Forelimb muscle (tissue), 1 donor: ENCODE measurements around the gene OR4K5. TPM values are rescaled to one million over a fixed set of nuclear protein-coding genes. Genes with fewer than 3 reads are reported as not detected.

Experiments
- polyA plus RNA-seq: library from polyadenylated mRNA; unstranded; fragments of 120-200 nt; gene quantifications from one replicate; pipeline ENCODE4 v1.2.1, GENCODE V29; 2013; ENCODE audit not compliant: insufficient read length

Gene OR4K5
- polyA plus RNA-seq, 1 donor = not detected

Other genes with a start within 250 kb of the OR4K5 start
- not detected for gene OR11H2, start 206.7 kb upstream of the OR4K5 start, polyA plus RNA-seq
- not detected for gene OR4Q3, start 177.0 kb upstream of the OR4K5 start, polyA plus RNA-seq
- gene OR4M1, start 147.1 kb upstream of the OR4K5 start, polyA plus RNA-seq = not detected
- not detected for gene OR4N2, start 116.8 kb upstream of the OR4K5 start, polyA plus RNA-seq
- gene OR4K2, start 45.5 kb upstream of the OR4K5 start, polyA plus RNA-seq = not detected
- not detected for gene OR4K1, start 10.3 kb downstream of the OR4K5 start, polyA plus RNA-seq
- not detected for gene OR4K15, start 55.0 kb downstream of the OR4K5 start, polyA plus RNA-seq
- not detected for gene OR4Q2, start 81.6 kb downstream of the OR4K5 start, polyA plus RNA-seq
- gene OR4K14, start 98.7 kb downstream of the OR4K5 start, polyA plus RNA-seq = not detected
- gene OR4K13, start 115.4 kb downstream of the OR4K5 start, polyA plus RNA-seq = 0.03 TPM
- not detected for gene OR4L1, start 139.4 kb downstream of the OR4K5 start, polyA plus RNA-seq
- gene OR4K17, start 190.1 kb downstream of the OR4K5 start, polyA plus RNA-seq = 0.03 TPM
- gene OR4N5, start 218.2 kb downstream of the OR4K5 start, polyA plus RNA-seq = not detected